Activated naive CD4-positive, alpha-beta T cell treated with anti-CD3 and anti-CD28 coated beads for 36 hours (primary cell): ENCODE measurements around the gene DHH. TPM values are rescaled to one million over a fixed set of nuclear protein-coding genes. Genes with fewer than 3 reads are reported as not detected.
"Not testable (repeated sequence)": the region's sequence is repeated elsewhere in the genome, so short reads cannot be mapped to it uniquely, and the experiment has no call there.

ENCODE experiments used
- CTCF ChIA-PET: fragments of 350-600 bp; sonication (Branson Sonifier 250); formaldehyde crosslinking; loops from one replicate; lab custom pipeline; 2021; ENCODE audit warnings: antibody characterized with exemption; lab: Charles Lee
- DNase-seq: peaks from one replicate; pipeline ENCODE4 v3.0.0-alpha.2; 2020
- H3K27ac Mint-ChIP-seq: one replicate; pipeline ENCODE4 v1.8.0; 2021; ENCODE audit warnings: mild to moderate bottlenecking, mixed read lengths
- H3K27me3 Mint-ChIP-seq: one replicate; pipeline ENCODE4 v1.8.0; 2021; ENCODE audit warnings: low read depth, mixed read lengths
- H3K36me3 Mint-ChIP-seq: one replicate; pipeline ENCODE4 v1.8.0; 2021; ENCODE audit warnings: low read depth, mixed read lengths
- H3K4me1 Mint-ChIP-seq: one replicate; pipeline ENCODE4 v1.8.0; 2021; ENCODE audit warnings: low read depth, mixed read lengths
- H3K4me3 Mint-ChIP-seq: one replicate; pipeline ENCODE4 v1.8.0; 2021; ENCODE audit warnings: mild to moderate bottlenecking, moderate library complexity, mixed read lengths
- H3K9me3 Mint-ChIP-seq: one replicate; pipeline ENCODE4 v1.8.0; 2021; ENCODE audit warnings: mixed read lengths
- intact Hi-C: fragments of 100-400 bp; cut with micrococcal nuclease; formaldehyde crosslinking; loops from one replicate; pipeline ENCODE4 v1.15.1; 2023
- total RNA-seq, 2 experiments: library from RNA; stranded (reverse); gene quantifications; one replicate each; pipeline ENCODE4 v1.2.3, GENCODE V29; 2021

DHH gene
- under 1 TPM in 1 of 2 experiments, not detected in 1; 0.07 TPM for total RNA-seq

GRCh38 chr12:49094160-49094974, at the start of gene DHH:
TSS of gene DHH (minus strand) at chr12:49094801. CDS start at chr12:49094512, 289 bp downstream.
- CTCF ChIA-PET = interaction anchor here (0.6 to 4.9 kb wide), 16 partner anchors 8 to 141 kb away, joined by 3 to 73 read pairs (median 5); partner anchors contain the start of gene TUBA1B
- no peak for DNase-seq

GRCh38 chr12:49144384-49144783, 49.8 kb upstream of the DHH start:
- no peaks in the 10 kb centered on the region for H3K9me3 Mint-ChIP-seq
- H3K27ac Mint-ChIP-seq = no peak overlapping the region
- H3K36me3 Mint-ChIP-seq = peaks cover 5% of the 10 kb centered on the region
- peaks cover 2% of the 10 kb centered on the region for H3K4me1 Mint-ChIP-seq
- CTCF ChIA-PET = interaction anchor here (0.6 to 0.8 kb wide), 4 partner anchors 13 to 182 kb away, joined by 3 to 5 read pairs (median 3); partner anchors contain the start of genes TUBA1B and WNT1
- no peak for DNase-seq
- no peak overlapping the region for H3K4me3 Mint-ChIP-seq
- no peaks in the 10 kb centered on the region for H3K27me3 Mint-ChIP-seq
- intact Hi-C loops = no loop called here

More at GRCh38 chr12:49094160-49094974, at the start of gene DHH:
- no peak within 1 kb of the TSS for H3K27ac Mint-ChIP-seq
- H3K27me3 Mint-ChIP-seq = peaks cover 51% of the 10 kb centered on the region
- H3K4me1 Mint-ChIP-seq = peaks cover 36% of the 10 kb centered on the region
- intact Hi-C loops = loop anchor here (5.0 kb wide), 1 partner anchor 117 kb away; the partner anchor contains the start of gene WNT1
- no peaks in the 10 kb centered on the region for H3K9me3 Mint-ChIP-seq
- peaks cover 4% of the 10 kb centered on the region for H3K36me3 Mint-ChIP-seq
- H3K4me3 Mint-ChIP-seq = no peak within 1 kb of the TSS

GRCh38 chr12:49138999-49139398, 44.4 kb upstream of the DHH start:
- H3K4me3 Mint-ChIP-seq = no peak overlapping the region
- peaks cover 2% of the 10 kb centered on the region for H3K36me3 Mint-ChIP-seq
- H3K9me3 Mint-ChIP-seq = no peaks in the 10 kb centered on the region
- intact Hi-C loops = loop anchor here (10.0 kb wide), 1 partner anchor 424 kb away; the partner anchor contains the start of gene CCNT1
- H3K27me3 Mint-ChIP-seq = no peaks in the 10 kb centered on the region
- H3K4me1 Mint-ChIP-seq = peaks cover 2% of the 10 kb centered on the region
- no peak overlapping the region for H3K27ac Mint-ChIP-seq
- no peak for DNase-seq
- CTCF ChIA-PET = interaction anchor here (0.6 to 1.0 kb wide), 2 partner anchors 15 to 49 kb away, joined by 5 to 6 read pairs; no protein-coding TSS in a partner anchor

GRCh38 chr12:49138587-49138986, 44.0 kb upstream of the DHH start:
- peaks cover 6% of the 10 kb centered on the region for H3K4me1 Mint-ChIP-seq
- H3K27ac Mint-ChIP-seq = no peak overlapping the region
- CTCF ChIA-PET = interaction anchor here (0.6 to 1.0 kb wide), 2 partner anchors 15 to 49 kb away, joined by 5 to 6 read pairs; no protein-coding TSS in a partner anchor
- no peaks in the 10 kb centered on the region for H3K9me3 Mint-ChIP-seq
- H3K4me3 Mint-ChIP-seq = no peak overlapping the region
- H3K27me3 Mint-ChIP-seq = no peaks in the 10 kb centered on the region
- intact Hi-C loops = loop anchor here (10.0 kb wide), 1 partner anchor 424 kb away; the partner anchor contains the start of gene CCNT1
- DNase-seq = no peak
- peaks cover 2% of the 10 kb centered on the region for H3K36me3 Mint-ChIP-seq

GRCh38 chr12:49137476-49137875, 42.9 kb upstream of the DHH start:
- CTCF ChIA-PET = no interaction called here

GRCh38 chr12:49136997-49137396, 42.4 kb upstream of the DHH start:
- not testable (repeated sequence) for H3K36me3 Mint-ChIP-seq, H3K9me3 Mint-ChIP-seq, H3K27ac Mint-ChIP-seq, H3K4me3 Mint-ChIP-seq, DNase-seq, H3K27me3 Mint-ChIP-seq
- CTCF ChIA-PET = interaction anchor here (0.6 kb wide), 1 partner anchor 86 kb away, joined by 5 read pairs; no protein-coding TSS in a partner anchor
- H3K4me1 Mint-ChIP-seq = peaks cover 20% of the 10 kb centered on the region
- intact Hi-C loops = loop anchor here (10.0 kb wide), 1 partner anchor 422 kb away; the partner anchor contains the start of gene CCNT1

More at GRCh38 chr12:49137476-49137875, 42.9 kb upstream of the DHH start:
- DNase-seq = no peak
- Mint-ChIP-seq H3K27me3 (no peaks in the 10 kb centered on the region), H3K27ac (no peak overlapping the region), H3K4me1 (peaks cover 17% of the 10 kb centered on the region), H3K4me3 (no peak overlapping the region), H3K9me3 (no peaks in the 10 kb centered on the region), H3K36me3 (peaks cover 2% of the 10 kb centered on the region)
- intact Hi-C loops = loop anchor here (10.0 kb wide), 1 partner anchor 423 kb away; the partner anchor contains the start of gene CCNT1

GRCh38 chr12:49133590-49133989, 39.0 kb upstream of the DHH start:
- H3K36me3 Mint-ChIP-seq = peaks cover 28% of the 10 kb centered on the region
- H3K4me1 Mint-ChIP-seq = peaks cover 33% of the 10 kb centered on the region
- no peaks in the 10 kb centered on the region for H3K9me3 Mint-ChIP-seq
- intact Hi-C loops = loop anchor here (5.0 to 10.0 kb wide), 2 partner anchors 419 to 1026 kb away; partner anchors contain the start of genes CCNT1 and SENP1
- H3K27me3 Mint-ChIP-seq = no peaks in the 10 kb centered on the region
- no peak for DNase-seq
- no peak overlapping the region for H3K27ac Mint-ChIP-seq
- CTCF ChIA-PET = interaction anchor here (0.7 to 1.1 kb wide), 3 partner anchors 35 to 114 kb away, joined by 3 to 4 read pairs (median 3); no protein-coding TSS in a partner anchor
- no peak overlapping the region for H3K4me3 Mint-ChIP-seq

GRCh38 chr12:49133014-49133413, 38.4 kb upstream of the DHH start:
- H3K36me3 Mint-ChIP-seq = peaks cover 32% of the 10 kb centered on the region
- no peak for DNase-seq
- H3K4me1 Mint-ChIP-seq = peaks cover 33% of the 10 kb centered on the region
- intact Hi-C loops = loop anchor here (5.0 to 10.0 kb wide), 2 partner anchors 418 to 1026 kb away; partner anchors contain the start of genes CCNT1 and SENP1
- CTCF ChIA-PET = interaction anchor here (0.7 to 3.0 kb wide), 7 partner anchors 34 to 567 kb away, joined by 3 to 19 read pairs (median 3); no protein-coding TSS in a partner anchor
- no peaks in the 10 kb centered on the region for H3K9me3 Mint-ChIP-seq
- H3K27me3 Mint-ChIP-seq = no peaks in the 10 kb centered on the region
- peak overlapping the region; percentile 92 for H3K4me3 Mint-ChIP-seq
- no peak overlapping the region for H3K27ac Mint-ChIP-seq

- Mint-ChIP-seq H3K4me3 (peak overlapping the region; percentile 92), H3K27me3 (no peaks in the 10 kb centered on the region), H3K36me3 (peaks cover 42% of the 10 kb centered on the region), H3K9me3 (no peaks in the 10 kb centered on the region), H3K4me1 (peaks cover 41% of the 10 kb centered on the region), H3K27ac (peak overlapping the region; percentile 89)
- intact Hi-C loops = loop anchor here (1.0 to 10.0 kb wide), 4 partner anchors 57 to 1025 kb away; partner anchors contain the start of genes CCNT1, PRKAG1, SENP1 and TUBA1A
- CTCF ChIA-PET = interaction anchor here (0.7 to 3.0 kb wide), 14 partner anchors 14 to 210 kb away, joined by 3 to 19 read pairs (median 3); partner anchors contain the start of genes DHH and TUBA1A
- no peak for DNase-seq
These were observed 37.4 kb upstream of the DHH start for GRCh38 chr12:49131894-49132461.

GRCh38 chr12:49131051-49131893, 36.7 kb upstream of the DHH start, which contains the start of gene TUBA1B:
TSS of gene TUBA1B (minus strand) at chr12:49131395. CDS start at chr12:49131300, 95 bp downstream.
- intact Hi-C loops = loop anchor here (1.0 to 10.0 kb wide), 4 partner anchors 58 to 1024 kb away; partner anchors contain the start of genes CCNT1, PRKAG1, SENP1 and TUBA1A
- Mint-ChIP-seq H3K9me3 (no peaks in the 10 kb centered on the region), H3K4me1 (peaks cover 43% of the 10 kb centered on the region), H3K36me3 (peaks cover 45% of the 10 kb centered on the region), H3K27me3 (no peaks in the 10 kb centered on the region), H3K27ac (peak within 1 kb of the TSS; percentile 100), H3K4me3 (peak within 1 kb of the TSS; percentile 97)
- peak; percentile 89 for DNase-seq
- CTCF ChIA-PET = interaction anchor here (0.7 to 3.0 kb wide), 19 partner anchors 9 to 210 kb away, joined by 3 to 19 read pairs (median 3); partner anchors contain the start of genes DHH, LMBR1L, RHEBL1 and TUBA1A
